ENCODE measurements around the gene DTX4.
A peak's percentile ranks its signal among the peaks of the same experiment; 100 is the strongest.

The DTX4 gene

DNA sequence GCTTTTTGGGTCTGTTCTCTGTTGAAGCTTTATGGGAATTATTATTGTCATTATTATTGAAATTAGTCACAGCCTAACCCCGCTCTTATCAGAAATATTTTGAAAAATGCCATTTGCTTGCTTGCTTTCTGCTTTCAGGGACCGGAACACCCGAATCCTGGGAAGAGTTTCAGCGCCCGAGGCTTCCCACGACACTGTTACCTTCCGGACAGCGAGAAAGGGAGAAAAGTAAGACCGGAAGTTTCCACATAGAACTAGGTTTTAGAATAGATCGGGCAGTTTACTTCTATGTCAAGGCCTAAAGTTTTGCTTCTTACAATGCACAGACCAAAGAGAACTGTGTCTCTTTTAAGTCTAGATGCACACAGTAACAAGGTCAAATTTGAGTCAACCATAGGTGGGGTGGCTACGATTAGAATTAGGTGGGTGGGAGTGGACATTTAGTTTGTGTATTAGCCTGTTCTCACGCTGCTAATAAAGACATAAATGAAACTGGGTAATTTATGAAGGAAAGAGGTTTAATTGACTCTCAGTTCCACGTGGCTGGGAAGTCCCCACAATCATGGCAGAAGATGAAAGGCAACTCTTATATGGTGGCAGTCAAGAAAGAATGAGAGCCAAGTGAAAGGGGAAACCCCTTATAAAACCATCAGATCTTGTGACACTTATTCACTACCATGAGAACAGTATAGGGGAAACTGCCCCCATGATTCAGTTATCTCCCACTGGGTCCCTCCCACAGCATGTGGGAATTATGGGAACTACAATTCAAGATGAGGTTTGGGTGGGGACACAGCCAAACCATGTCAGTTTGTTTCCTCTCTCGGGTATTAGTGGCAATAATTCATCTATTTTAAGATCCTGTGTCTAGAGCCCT lies 27.9 kb downstream of the DTX4 start:
- no peak overlapping the region for H3K4me3 ChIP-seq (replicated peaks; ENCODE audit: low read depth, low read length)
- DNase-seq (ENCODE audit: low read depth), result no peak
- TF ChIP-seq CTCF (IDR thresholded peaks at IDR 0.05; ENCODE audit: low read length, missing control alignments), result no peak

DNA sequence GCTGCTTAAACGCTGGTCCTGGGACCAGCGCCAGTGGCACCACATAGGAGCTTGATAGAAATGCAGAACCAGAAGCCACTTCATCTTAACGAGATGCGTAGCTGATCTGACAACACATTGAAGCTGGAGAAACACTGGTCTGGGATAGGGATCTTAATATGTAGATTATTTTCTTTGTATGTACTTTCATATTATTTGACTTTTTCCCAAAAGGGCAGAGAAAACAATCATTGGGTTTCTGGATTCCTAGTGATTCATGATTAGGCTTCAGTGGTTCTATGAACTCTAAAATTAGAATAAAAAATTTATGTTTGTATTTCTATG lies 28.5 kb downstream of the DTX4 start:
- no peak for DNase-seq (ENCODE audit: low read depth)
- H3K4me3 ChIP-seq (replicated peaks; ENCODE audit: low read depth, low read length), result no peak overlapping the region
- TF ChIP-seq CTCF (IDR thresholded peaks at IDR 0.05; ENCODE audit: low read length, missing control alignments), result no peak

DNA sequence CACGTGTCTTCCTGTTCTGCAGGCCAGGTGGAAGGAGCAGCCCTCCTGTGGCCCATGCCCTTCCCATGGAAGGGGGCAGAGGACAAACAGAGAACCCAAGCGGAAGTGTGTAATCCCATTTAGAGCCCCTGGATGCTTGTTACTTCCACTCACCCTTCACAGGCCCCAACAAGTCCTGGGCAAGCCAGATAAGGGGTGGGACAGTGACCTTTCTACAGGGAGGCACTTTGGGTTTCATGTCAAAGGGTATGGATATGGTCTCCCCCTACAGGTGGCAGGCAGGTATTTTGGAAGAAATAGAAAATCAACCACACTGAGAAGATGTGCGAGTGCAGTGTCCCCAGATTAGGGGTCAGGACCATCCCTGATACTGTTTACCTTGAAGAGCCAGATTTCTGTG lies 29.4 kb downstream of the DTX4 start:
- TF ChIP-seq CTCF (IDR thresholded peaks at IDR 0.05; ENCODE audit: low read length, missing control alignments), result peak; percentile 13
- no peak overlapping the region for H3K4me3 ChIP-seq (replicated peaks; ENCODE audit: low read depth, low read length)
- no peak for DNase-seq (ENCODE audit: low read depth)

- no peak for TF ChIP-seq CTCF (IDR thresholded peaks at IDR 0.05; ENCODE audit: low read length, missing control alignments)
- no peak overlapping the region for H3K4me3 ChIP-seq (replicated peaks; ENCODE audit: low read depth, low read length)
- DNase-seq (ENCODE audit: low read depth), result no peak
These were observed 32.8 kb downstream of the DTX4 start for GRCh38 chr11:59204746-59205145.

GRCh38 chr11:59205648-59206047 lies 33.7 kb downstream of the DTX4 start:
- H3K4me3 ChIP-seq (replicated peaks; ENCODE audit: low read depth, low read length), result no peak overlapping the region
- no peak for TF ChIP-seq CTCF (IDR thresholded peaks at IDR 0.05; ENCODE audit: low read length, missing control alignments)
- no peak for DNase-seq (ENCODE audit: low read depth)

DNA sequence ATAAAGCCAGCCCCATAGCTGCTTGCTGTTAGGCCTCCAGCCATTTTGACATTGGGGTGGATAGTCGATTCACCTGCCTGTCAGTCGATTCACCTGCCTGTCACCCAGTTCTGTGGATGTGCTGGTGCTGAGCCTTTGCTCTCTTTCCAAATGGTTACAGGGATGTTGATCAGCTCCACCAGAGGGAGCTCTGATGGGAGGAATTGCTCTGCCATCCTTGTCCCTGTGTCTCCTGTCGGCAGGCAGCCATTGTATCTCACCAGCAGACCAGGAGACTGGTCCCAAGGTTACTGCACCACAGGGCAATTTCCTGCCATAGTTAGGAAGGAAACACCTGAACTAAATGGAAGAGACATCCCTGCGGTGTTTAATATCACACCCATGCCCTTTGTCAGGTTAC lies 34.7 kb downstream of the DTX4 start:
- DNase-seq (ENCODE audit: low read depth), result peak; percentile 50
- peak; percentile 77 for TF ChIP-seq CTCF (IDR thresholded peaks at IDR 0.05; ENCODE audit: low read length, missing control alignments)
- H3K4me3 ChIP-seq (replicated peaks; ENCODE audit: low read depth, low read length), result no peak overlapping the region

DNA sequence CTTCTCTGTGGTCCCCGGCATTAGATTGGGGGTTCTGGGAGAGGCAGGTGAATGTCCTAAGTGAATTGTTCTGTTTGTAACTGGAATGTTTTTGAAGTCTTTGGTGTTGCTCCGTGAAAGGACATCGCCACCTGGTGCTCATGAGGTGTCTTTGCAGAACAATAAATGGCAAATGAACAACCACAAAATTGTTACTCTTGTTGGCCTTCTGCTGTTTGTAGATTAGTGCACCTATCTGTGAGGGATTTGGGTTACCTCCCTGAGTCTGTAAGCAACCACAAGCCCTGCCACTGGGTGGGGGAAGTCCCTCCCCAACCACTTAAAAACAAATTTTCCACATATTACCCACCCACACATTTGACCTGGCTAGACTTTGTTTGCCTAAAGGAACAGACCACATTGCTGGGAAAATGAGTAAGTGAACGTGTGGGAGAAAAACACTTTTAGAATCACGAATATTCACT lies 36.1 kb downstream of the DTX4 start:
- peak; percentile 78 for DNase-seq (ENCODE audit: low read depth)
- TF ChIP-seq CTCF (IDR thresholded peaks at IDR 0.05; ENCODE audit: low read length, missing control alignments), result peak; percentile 76
- H3K4me3 ChIP-seq (replicated peaks; ENCODE audit: low read depth, low read length), result no peak overlapping the region

Data from fibroblast of pulmonary artery (primary cell).